Endothelial cell of umbilical vein (primary cell): ENCODE measurements around the gene TRRAP. TPM values are rescaled to one million over a fixed set of nuclear protein-coding genes. Genes with fewer than 3 reads are reported as not detected.

Source experiments
- BruUV-seq: library from RNA; stranded (reverse); fragments of 400-500 nt; replicated peaks from 2 replicates; lab custom pipeline; 2021; lab: Mats Ljungman, UMichigan
- CTCF ChIA-PET: fragments of 300-600, 350-600 bp; sonication (Branson Sonifier 250); formaldehyde crosslinking; loops from one replicate; lab custom pipeline; 2021; ENCODE audit warnings: antibody characterized with exemption, inconsistent platforms; lab: Charles Lee
- POLR2A ChIA-PET: fragments of 300-600, 350-600 bp; sonication (Branson Sonifier 250); formaldehyde crosslinking; loops from one replicate; lab custom pipeline; 2021; ENCODE audit warnings: antibody characterized with exemption, inconsistent platforms; lab: Charles Lee
- DNase-seq: peaks from one replicate; pipeline ENCODE4 v3.0.0-alpha.2; 2011; ENCODE audit warnings: low read depth, low spot score
- FAIRE-seq: peaks from 2 replicates; lab custom pipeline; 2011; peaks lifted over from hg19 to GRCh38; lab: Jason Lieb, UNC
- H2AFZ ChIP-seq: 2 replicates; pipeline ENCODE4 v1.6.0; 2012; ENCODE audit warnings: low read depth, low read length, control low read depth, inconsistent platforms
- H3K27ac ChIP-seq: 2 replicates; pipeline ENCODE4 v1.5.1; 2011; ENCODE audit warnings: low read depth, mild to moderate bottlenecking, control low read depth, low read length, moderate library complexity; ENCODE audit not compliant: insufficient read depth
- H3K27me3 ChIP-seq, 2 experiments: 2 replicates each; pipeline versions ENCODE4 v1.6.0 to v1.6.1; 2011; ENCODE audit warnings: low read length in 2 of 2, mixed read lengths in 1 of 2; ENCODE audit not compliant: control insufficient read depth in 2 of 2, insufficient read depth in 2 of 2
- H3K36me3 ChIP-seq, 2 experiments: 2 replicates in 1 of 2; 3 replicates in 1 of 2; pipeline ENCODE4 v1.5.1; 2011; ENCODE audit warnings: low read length in 2 of 2, mild to moderate bottlenecking in 1 of 2, moderate library complexity in 1 of 2; ENCODE audit not compliant: control insufficient read depth in 2 of 2, insufficient read depth in 2 of 2; ENCODE audit errors: extremely low read depth in 1 of 2
- H3K4me1 ChIP-seq: 3 replicates; pipeline ENCODE4 v1.5.1; 2011; ENCODE audit warnings: mild to moderate bottlenecking, low read length; ENCODE audit not compliant: control insufficient read depth, insufficient read depth; ENCODE audit errors: extremely low read depth
- H3K4me2 ChIP-seq: 2 replicates; pipeline ENCODE4 v1.6.1; 2011; ENCODE audit warnings: low read length, control low read depth, mixed read lengths; ENCODE audit not compliant: insufficient read depth
- H3K4me3 ChIP-seq, 3 experiments: fragments of 200-600 bp in 1 of 3; sonication (generic), shearing (Covaris generic) in 1 of 3; replicated peaks in 1 of 3; 2 replicates each; pipeline ENCODE4 v1.5.1; 2011 to 2016; ENCODE audit warnings: control low read depth in 3 of 3, low read length in 3 of 3, mild to moderate bottlenecking in 2 of 3, inconsistent platforms in 1 of 3, low read depth in 1 of 3, moderate library complexity in 1 of 3; ENCODE audit not compliant: insufficient read depth in 1 of 3
- H3K79me2 ChIP-seq: 2 replicates; pipeline ENCODE4 v1.6.0; 2012; ENCODE audit warnings: low read length, inconsistent platforms; ENCODE audit not compliant: control insufficient read depth, insufficient read depth
- H3K9ac ChIP-seq: replicated peaks from 2 replicates; pipeline ENCODE3; 2011; ENCODE audit warnings: low read length, control low read depth; ENCODE audit not compliant: insufficient read depth; ENCODE audit errors: extremely low read depth
- H3K9me1 ChIP-seq: replicated peaks from 3 replicates; pipeline ENCODE4 v1.6.0; 2011; ENCODE audit warnings: mild to moderate bottlenecking, low read length; ENCODE audit not compliant: control insufficient read depth, insufficient read depth; ENCODE audit errors: extremely low read depth
- H3K9me3 ChIP-seq: replicated peaks from 2 replicates; pipeline ENCODE4 v1.5.1; 2012; ENCODE audit warnings: low read length, inconsistent platforms; ENCODE audit not compliant: control insufficient read depth, insufficient read depth
- H4K20me1 ChIP-seq: replicated peaks from 2 replicates; pipeline ENCODE3; 2011; ENCODE audit warnings: mild to moderate bottlenecking, low read length; ENCODE audit not compliant: control insufficient read depth, insufficient read depth; ENCODE audit errors: extremely low read depth
- CTCF ChIP-seq, 2 donors: IDR thresholded peaks; 1 replicate in 1 of 2; 2 replicates in 1 of 2; pipeline ENCODE4 v1.5.1; 2011; ENCODE audit warnings: low read length in 2 of 2, mild to moderate bottlenecking in 2 of 2, moderate library complexity in 2 of 2, control low read depth in 1 of 2, inconsistent platforms in 1 of 2, low read depth in 1 of 2; ENCODE audit not compliant: insufficient read depth in 1 of 2; ENCODE audit errors: extremely low read depth in 1 of 2
- EZH2 ChIP-seq: IDR thresholded peaks from 2 replicates; pipeline ENCODE4 v1.6.1; 2012; ENCODE audit warnings: borderline replicate concordance, low read depth, mild to moderate bottlenecking, moderate library complexity, low read length, inconsistent platforms; ENCODE audit not compliant: severe bottlenecking
- FOS ChIP-seq: IDR thresholded peaks from 2 replicates; pipeline ENCODE4 v1.6.1; 2011; ENCODE audit warnings: mild to moderate bottlenecking, low read length, moderate library complexity, borderline replicate concordance; ENCODE audit not compliant: insufficient read depth
- GATA2 ChIP-seq: IDR thresholded peaks from 2 replicates; pipeline ENCODE4 v1.7.0; 2011; ENCODE audit warnings: low read depth, mild to moderate bottlenecking, moderate library complexity, mixed read lengths, low read length; ENCODE audit not compliant: insufficient read length, insufficient read depth
- JUN ChIP-seq: IDR thresholded peaks from 2 replicates; pipeline ENCODE4 v1.6.1; 2011; ENCODE audit warnings: borderline replicate concordance, low read depth; ENCODE audit not compliant: insufficient read length, insufficient read depth
- MYC ChIP-seq: IDR thresholded peaks from one replicate; pipeline ENCODE4 v1.6.1; 2011; ENCODE audit warnings: mild to moderate bottlenecking, low read depth, low read length
- POLR2A ChIP-seq: IDR thresholded peaks from 2 replicates; pipeline ENCODE4 v1.6.1; 2012; ENCODE audit warnings: low read depth, mild to moderate bottlenecking, control low read depth, low read length
- POLR2AphosphoS5 ChIP-seq: IDR thresholded peaks from 2 replicates; pipeline ENCODE4 v1.6.1; 2012; ENCODE audit warnings: low read depth, mild to moderate bottlenecking, control low read depth, low read length, moderate library complexity; ENCODE audit not compliant: insufficient read depth
- dilution Hi-C: fragments of 300-500 bp; cut with MboI; formaldehyde crosslinking; loops from one replicate; pipeline ENCODE4 v1.15.0; 2019; ENCODE audit warnings: low sequenced_read_pairs; ENCODE audit not compliant: extremely low pct_ligation_motif_present
- intact Hi-C: fragments of 100-400 bp; cut with micrococcal nuclease; formaldehyde crosslinking; loops from one replicate; pipeline ENCODE4 v1.10.0; 2022
- polyA plus RNA-seq, 4 experiments: library from polyadenylated mRNA; depleted of rRNA in 3 of 4; stranded (reverse) in 3 of 4; unstranded in 1 of 4; fragments of >200 nt; gene quantifications; 2 replicates each; pipeline versions ENCODE4 v1.2.1 to v1.2.3, GENCODE V29; 2011 to 2012; ENCODE audit warnings: missing spikeins in 1 of 4
- total RNA-seq: library from RNA; stranded (reverse); gene quantifications from 2 replicates; pipeline ENCODE4 v1.2.3, GENCODE V29; 2021
- TF ChIP-seq, protein P1 (sequence below): IDR thresholded peaks from 2 replicates; pipeline ENCODE4 v1.6.1; 2011; ENCODE audit not compliant: insufficient read depth, insufficient read length

TRRAP gene
- total and polyA plus RNA-seq, 2 donors (not counting 3 experiments of a cell fraction or from before 2014, with no cell fraction given) = 21.8 to 45.8 TPM

- H3K9me1 ChIP-seq = no peaks in the 10 kb centered on the region
- CTCF ChIA-PET = interaction anchor here (1.0 kb wide), 1 partner anchor 31 kb away, joined by 3 read pairs; no protein-coding TSS in a partner anchor
- H3K79me2 ChIP-seq = no peaks in the 10 kb centered on the region
- dilution Hi-C loops (no loop called here), intact Hi-C loops (no loop called here)
- no peak overlapping the region for H2AFZ ChIP-seq
- no peak for TF ChIP-seq MYC
- TF ChIP-seq, protein P1, sequence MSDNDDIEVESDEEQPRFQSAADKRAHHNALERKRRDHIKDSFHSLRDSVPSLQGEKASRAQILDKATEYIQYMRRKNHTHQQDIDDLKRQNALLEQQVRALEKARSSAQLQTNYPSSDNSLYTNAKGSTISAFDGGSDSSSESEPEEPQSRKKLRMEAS = no peak
- no peak for TF ChIP-seq POLR2AphosphoS5
- no peak for TF ChIP-seq JUN
- no peak for TF ChIP-seq EZH2
- TF ChIP-seq FOS = no peak
- TF ChIP-seq GATA2 = no peak
- TF ChIP-seq CTCF (IDR thresholded peaks at IDR 0.05; ENCODE audit: extremely low read depth in 1 of 2, insufficient read depth in 1 of 2, low read depth in 1 of 2, low read length in 2 of 2) = no peak
- TF ChIP-seq POLR2A = no peak
- BruUV-seq = no TSS peak
- no peak overlapping the region for H3K9ac ChIP-seq
- no peak for DNase-seq
- H3K4me1 ChIP-seq = no peaks in the 10 kb centered on the region
- FAIRE-seq = no peak
- no peaks in the 10 kb centered on the region for H4K20me1 ChIP-seq
- H3K27ac ChIP-seq = no peak overlapping the region
- no peaks in the 10 kb centered on the region for H3K9me3 ChIP-seq
- H3K27me3 ChIP-seq = peaks cover 23 to 24% of the 10 kb centered on the region in 2 experiments
- POLR2A ChIA-PET = no interaction called here
- no peaks in the 10 kb centered on the region for H3K36me3 ChIP-seq
- H3K4me3 ChIP-seq = no peak overlapping the region
- no peak overlapping the region for H3K4me2 ChIP-seq
Measured at GRCh38 chr7:98869027-98869596, 9.2 kb upstream of the TRRAP start.
